ENCODE measurements around the gene CXorf38.
"Not testable (repeated sequence)": the region's sequence is repeated elsewhere in the genome, so short reads cannot be mapped to it uniquely, and the experiment has no call there.

The CXorf38 gene

GRCh38 chrX:40582811-40583210 lies 64.5 kb downstream of the CXorf38 start:
- no peak overlapping the region for H2AK5ac ChIP-seq (ENCODE audit: low read length, severe bottlenecking)
- no peaks in the 10 kb centered on the region for H3K36me3 ChIP-seq (ENCODE audit: control insufficient read depth in 1 of 2, insufficient read depth in 2 of 2, low read depth in 1 of 2, low read length in 2 of 2)
- WGBS: 100% methylated on average over 1 of the region's 2 CpGs
- H2BK12ac ChIP-seq (ENCODE audit: low read length in 2 of 2): no peak overlapping the region
- H3K27ac ChIP-seq (ENCODE audit: low read length, poor library complexity, severe bottlenecking): no peak overlapping the region
- no peak overlapping the region for H2BK120ac ChIP-seq (ENCODE audit: low read depth, low read length)
- no peak overlapping the region for H2AFZ ChIP-seq (ENCODE audit: low read depth, low read length)
- H3K4me3 ChIP-seq (ENCODE audit: insufficient read depth in 1 of 2, low read depth in 1 of 2, low read length in 2 of 2): no peak overlapping the region
- no peaks in the 10 kb centered on the region for H3K79me1 ChIP-seq (replicated peaks; ENCODE audit: low read length, poor library complexity, severe bottlenecking)
- H2BK15ac ChIP-seq (ENCODE audit: low read depth, poor library complexity, severe bottlenecking): no peak overlapping the region
- H3K9me3 ChIP-seq (ENCODE audit: control insufficient read depth, low read length): no peaks in the 10 kb centered on the region
- H3K4me2 ChIP-seq (ENCODE audit: low read length, poor library complexity, severe bottlenecking): no peak overlapping the region
- H4K8ac ChIP-seq (ENCODE audit: low read length): no peak overlapping the region
- peaks cover 5% of the 10 kb centered on the region for H3K4me1 ChIP-seq (ENCODE audit: control insufficient read depth, insufficient read depth, low read depth, low read length)
- no peak overlapping the region for H3K14ac ChIP-seq (ENCODE audit: low read length in 2 of 2)
- no peak for DNase-seq
- H3K9ac ChIP-seq (ENCODE audit: low read length): peak overlapping the region; percentile 16
- no peak overlapping the region for H3K23ac ChIP-seq (ENCODE audit: low read length in 2 of 2)
- no peak overlapping the region for H3K4ac ChIP-seq (ENCODE audit: low read depth in 1 of 2, low read length in 2 of 2)
- no peak overlapping the region for H4K91ac ChIP-seq (ENCODE audit: low read length)
- H3K27me3 ChIP-seq (ENCODE audit: control insufficient read depth in 1 of 2, insufficient read depth in 1 of 2, low read length in 2 of 2): peaks cover 0 to 46% of the 10 kb centered on the region in 2 experiments
- H2BK5ac ChIP-seq (ENCODE audit: low read depth, low read length, poor library complexity, severe bottlenecking): no peak overlapping the region
- H3K18ac ChIP-seq (ENCODE audit: low read depth in 1 of 2, low read length in 2 of 2): no peak overlapping the region

- not testable (repeated sequence) for H3K23ac ChIP-seq (ENCODE audit: low read length in 2 of 2); DNase-seq; H3K36me3 ChIP-seq (ENCODE audit: control insufficient read depth in 1 of 2, insufficient read depth in 2 of 2, low read depth in 1 of 2, low read length in 2 of 2); H2BK15ac ChIP-seq (ENCODE audit: low read depth, poor library complexity, severe bottlenecking); H3K14ac ChIP-seq (ENCODE audit: low read length in 2 of 2); H3K4me1 ChIP-seq (ENCODE audit: control insufficient read depth, insufficient read depth, low read depth, low read length); H2AK5ac ChIP-seq (ENCODE audit: low read length, severe bottlenecking); H2BK12ac ChIP-seq (ENCODE audit: low read length in 2 of 2); H2BK5ac ChIP-seq (ENCODE audit: low read depth, low read length, poor library complexity, severe bottlenecking); H4K8ac ChIP-seq (ENCODE audit: low read length); H3K27ac ChIP-seq (ENCODE audit: low read length, poor library complexity, severe bottlenecking); H3K18ac ChIP-seq (ENCODE audit: low read depth in 1 of 2, low read length in 2 of 2); H2BK120ac ChIP-seq (ENCODE audit: low read depth, low read length); H3K79me1 ChIP-seq (replicated peaks; ENCODE audit: low read length, poor library complexity, severe bottlenecking); H3K4me2 ChIP-seq (ENCODE audit: low read length, poor library complexity, severe bottlenecking); H3K9me3 ChIP-seq (ENCODE audit: control insufficient read depth, low read length); H3K4ac ChIP-seq (ENCODE audit: low read depth in 1 of 2, low read length in 2 of 2); H2AFZ ChIP-seq (ENCODE audit: low read depth, low read length); H4K91ac ChIP-seq (ENCODE audit: low read length)
- Histone ChIP-seq H3K4me3 (ENCODE audit: insufficient read depth in 1 of 2, low read depth in 1 of 2, low read length in 2 of 2) (peak overlapping the region in 1 of 2 experiments; percentile 87), H3K27me3 (ENCODE audit: control insufficient read depth in 1 of 2, insufficient read depth in 1 of 2, low read length in 2 of 2) (peaks cover 0 to 47% of the 10 kb centered on the region in 2 experiments), H3K9ac (ENCODE audit: low read length) (peak overlapping the region; percentile 93)
- 96% methylated on average over 6 of the region's 13 CpGs for WGBS
Observed at GRCh38 chrX:40582178-40582577, 65.2 kb downstream of the CXorf38 start.

- DNase-seq: peak; percentile 39
- H3K18ac ChIP-seq (ENCODE audit: low read depth in 1 of 2, low read length in 2 of 2): no peak overlapping the region
- no peak overlapping the region for H2BK12ac ChIP-seq (ENCODE audit: low read length in 2 of 2)
- no peak overlapping the region for H2AK5ac ChIP-seq (ENCODE audit: low read length, severe bottlenecking)
- H2BK120ac ChIP-seq (ENCODE audit: low read depth, low read length): no peak overlapping the region
- H3K9ac ChIP-seq (ENCODE audit: low read length): peak overlapping the region; percentile 93
- no peak overlapping the region for H3K23ac ChIP-seq (ENCODE audit: low read length in 2 of 2)
- H2BK15ac ChIP-seq (ENCODE audit: low read depth, poor library complexity, severe bottlenecking): no peak overlapping the region
- peaks cover 5% of the 10 kb centered on the region for H3K4me1 ChIP-seq (ENCODE audit: control insufficient read depth, insufficient read depth, low read depth, low read length)
- peaks cover 0 to 45% of the 10 kb centered on the region in 2 experiments for H3K27me3 ChIP-seq (ENCODE audit: control insufficient read depth in 1 of 2, insufficient read depth in 1 of 2, low read length in 2 of 2)
- 4% methylated on average over 12 of the region's 15 CpGs for WGBS
- H3K9me3 ChIP-seq (ENCODE audit: control insufficient read depth, low read length): no peaks in the 10 kb centered on the region
- H4K8ac ChIP-seq (ENCODE audit: low read length): no peak overlapping the region
- H3K4ac ChIP-seq (ENCODE audit: low read depth in 1 of 2, low read length in 2 of 2): no peak overlapping the region
- no peaks in the 10 kb centered on the region for H3K36me3 ChIP-seq (ENCODE audit: control insufficient read depth in 1 of 2, insufficient read depth in 2 of 2, low read depth in 1 of 2, low read length in 2 of 2)
- no peak overlapping the region for H2BK5ac ChIP-seq (ENCODE audit: low read depth, low read length, poor library complexity, severe bottlenecking)
- H3K4me2 ChIP-seq (ENCODE audit: low read length, poor library complexity, severe bottlenecking): peak overlapping the region; percentile 43
- H3K79me1 ChIP-seq (replicated peaks; ENCODE audit: low read length, poor library complexity, severe bottlenecking): no peaks in the 10 kb centered on the region
- H4K91ac ChIP-seq (ENCODE audit: low read length): no peak overlapping the region
- H2AFZ ChIP-seq (ENCODE audit: low read depth, low read length): no peak overlapping the region
- peak overlapping the region; percentile 87 to 96 for H3K4me3 ChIP-seq (ENCODE audit: insufficient read depth in 1 of 2, low read depth in 1 of 2, low read length in 2 of 2)
- no peak overlapping the region for H3K27ac ChIP-seq (ENCODE audit: low read length, poor library complexity, severe bottlenecking)
- no peak overlapping the region for H3K14ac ChIP-seq (ENCODE audit: low read length in 2 of 2)
Observed at GRCh38 chrX:40581336-40581920, 65.9 kb downstream of the CXorf38 start.

- WGBS: under 1% methylated on average over 48 of the region's 89 CpGs
- peak within 1 kb of the TSS; percentile 69 for H3K27ac ChIP-seq (ENCODE audit: low read length, poor library complexity, severe bottlenecking)
Observed at GRCh38 chrX:40580537-40581335, 66.6 kb downstream of the CXorf38 start, which contains the start of gene ATP6AP2. Gene ATP6AP2, plus strand, starts transcription at chrX:40580970. Its CDS starts 96 bp downstream, at chrX:40581066.

More at GRCh38 chrX:40580537-40581335, 66.6 kb downstream of the CXorf38 start, which contains the start of gene ATP6AP2:
- Histone ChIP-seq H2BK12ac (ENCODE audit: low read length in 2 of 2) (no peak within 1 kb of the TSS), H4K91ac (ENCODE audit: low read length) (peak within 1 kb of the TSS; percentile 39), H4K8ac (ENCODE audit: low read length) (peak within 1 kb of the TSS; percentile 82), H3K23ac (ENCODE audit: low read length in 2 of 2) (no peak within 1 kb of the TSS), H2BK120ac (ENCODE audit: low read depth, low read length) (no peak within 1 kb of the TSS), H3K18ac (ENCODE audit: low read depth in 1 of 2, low read length in 2 of 2) (peak within 1 kb of the TSS; percentile 83 to 94), H2BK15ac (ENCODE audit: low read depth, poor library complexity, severe bottlenecking) (no peak within 1 kb of the TSS), H3K36me3 (ENCODE audit: control insufficient read depth in 1 of 2, insufficient read depth in 2 of 2, low read depth in 1 of 2, low read length in 2 of 2) (no peaks in the 10 kb centered on the region), H3K4me2 (ENCODE audit: low read length, poor library complexity, severe bottlenecking) (peak within 1 kb of the TSS; percentile 56), H3K4me1 (ENCODE audit: control insufficient read depth, insufficient read depth, low read depth, low read length) (peaks cover 5% of the 10 kb centered on the region), H3K79me1 (replicated peaks; ENCODE audit: low read length, poor library complexity, severe bottlenecking) (no peaks in the 10 kb centered on the region), H3K9me3 (ENCODE audit: control insufficient read depth, low read length) (no peaks in the 10 kb centered on the region), H3K4ac (ENCODE audit: low read depth in 1 of 2, low read length in 2 of 2) (peak within 1 kb of the TSS in 1 of 2 experiments; percentile 7), H2AK5ac (ENCODE audit: low read length, severe bottlenecking) (no peak within 1 kb of the TSS), H2BK5ac (ENCODE audit: low read depth, low read length, poor library complexity, severe bottlenecking) (peak within 1 kb of the TSS; percentile 44), H3K14ac (ENCODE audit: low read length in 2 of 2) (peak within 1 kb of the TSS in 1 of 2 experiments; percentile 91), H3K4me3 (ENCODE audit: insufficient read depth in 1 of 2, low read depth in 1 of 2, low read length in 2 of 2) (peak within 1 kb of the TSS; percentile 87 to 96), H2AFZ (ENCODE audit: low read depth, low read length) (peak within 1 kb of the TSS; percentile 89), H3K27me3 (ENCODE audit: control insufficient read depth in 1 of 2, insufficient read depth in 1 of 2, low read length in 2 of 2) (peaks cover 0 to 44% of the 10 kb centered on the region in 2 experiments), H3K9ac (ENCODE audit: low read length) (peak within 1 kb of the TSS; percentile 93)
- peak; percentile 94 for DNase-seq
